ENCODE measurements around the gene ARHGAP10. TPM values are rescaled to one million over a fixed set of nuclear protein-coding genes. Genes with fewer than 3 reads are reported as not detected.

Gene ARHGAP10
- total RNA-seq, 1 donor from 2014 or later, result 28.0 TPM

GRCh38 chr4:148048598-148048997 is 316.7 kb downstream of the ARHGAP10 start:
- H3K9ac ChIP-seq (ENCODE audit: low read length), result no peak overlapping the region
- peaks cover 11% of the 10 kb centered on the region for H3K36me3 Mint-ChIP-seq (ENCODE audit: low read depth, unreplicated experiment)
- H3K27me3 ChIP-seq (ENCODE audit: insufficient read depth, low read length), result no peaks in the 10 kb centered on the region
- TF ChIP-seq CTCF (IDR thresholded peaks at IDR 0.05; ENCODE audit: insufficient read depth, low read depth, low read length) (no peak), EZH2 (IDR thresholded peaks at IDR 0.05; ENCODE audit: insufficient read depth, low read length) (no peak)
- H3K4me1 ChIP-seq (ENCODE audit: insufficient read depth, low read length), result no peaks in the 10 kb centered on the region
- no peaks in the 10 kb centered on the region for H3K9me3 Mint-ChIP-seq (ENCODE audit: unreplicated experiment)
- H3K27ac ChIP-seq (ENCODE audit: low read depth, low read length), result no peak overlapping the region
- no peak overlapping the region for H3K4me2 ChIP-seq (ENCODE audit: low read length)
- no peak for DNase-seq (ENCODE audit: low read depth)
- H3K27ac Mint-ChIP-seq (ENCODE audit: unreplicated experiment), result no peak overlapping the region
- H3K4me1 Mint-ChIP-seq (ENCODE audit: low read depth, unreplicated experiment), result no peaks in the 10 kb centered on the region
- peaks cover 14% of the 10 kb centered on the region for H4K20me1 ChIP-seq (ENCODE audit: insufficient read depth, low read length)
- H3K27me3 Mint-ChIP-seq (ENCODE audit: low read depth, unreplicated experiment), result no peaks in the 10 kb centered on the region
- H3K36me3 ChIP-seq (ENCODE audit: insufficient read depth, low read length), result peaks cover 10% of the 10 kb centered on the region
- H3K4me3 Mint-ChIP-seq (ENCODE audit: unreplicated experiment), result no peak overlapping the region
- no peaks in the 10 kb centered on the region for H3K9me3 ChIP-seq (ENCODE audit: insufficient read depth, low read depth, low read length)
- H3K79me2 ChIP-seq (ENCODE audit: insufficient read depth, low read length), result no peaks in the 10 kb centered on the region
- H2AFZ ChIP-seq (ENCODE audit: low read depth, low read length), result no peak overlapping the region
- H3K4me3 ChIP-seq (ENCODE audit: insufficient read depth, low read depth, low read length), result no peak overlapping the region
- FAIRE-seq, result no peak

GRCh38 chr4:148051403-148051802 is 319.5 kb downstream of the ARHGAP10 start:
- H3K9me3 Mint-ChIP-seq (ENCODE audit: unreplicated experiment), result no peaks in the 10 kb centered on the region
- Histone ChIP-seq H2AFZ (ENCODE audit: low read depth, low read length) (no peak overlapping the region), H4K20me1 (ENCODE audit: insufficient read depth, low read length) (peaks cover 15% of the 10 kb centered on the region), H3K4me3 (ENCODE audit: insufficient read depth, low read depth, low read length) (no peak overlapping the region), H3K9ac (ENCODE audit: low read length) (no peak overlapping the region), H3K27ac (ENCODE audit: low read depth, low read length) (no peak overlapping the region), H3K4me2 (ENCODE audit: low read length) (no peak overlapping the region), H3K9me3 (ENCODE audit: insufficient read depth, low read depth, low read length) (no peaks in the 10 kb centered on the region), H3K4me1 (ENCODE audit: insufficient read depth, low read length) (no peaks in the 10 kb centered on the region), H3K27me3 (ENCODE audit: insufficient read depth, low read length) (no peaks in the 10 kb centered on the region), H3K79me2 (ENCODE audit: insufficient read depth, low read length) (no peaks in the 10 kb centered on the region), H3K36me3 (ENCODE audit: insufficient read depth, low read length) (peaks cover 10% of the 10 kb centered on the region)
- no peak overlapping the region for H3K4me3 Mint-ChIP-seq (ENCODE audit: unreplicated experiment)
- peaks cover 9% of the 10 kb centered on the region for H3K36me3 Mint-ChIP-seq (ENCODE audit: low read depth, unreplicated experiment)
- TF ChIP-seq CTCF (IDR thresholded peaks at IDR 0.05; ENCODE audit: insufficient read depth, low read depth, low read length), result no peak
- TF ChIP-seq EZH2 (IDR thresholded peaks at IDR 0.05; ENCODE audit: insufficient read depth, low read length), result no peak
- no peak overlapping the region for H3K27ac Mint-ChIP-seq (ENCODE audit: unreplicated experiment)
- DNase-seq (ENCODE audit: low read depth) (no peak), FAIRE-seq (no peak)
- H3K27me3 Mint-ChIP-seq (ENCODE audit: low read depth, unreplicated experiment), result no peaks in the 10 kb centered on the region
- H3K4me1 Mint-ChIP-seq (ENCODE audit: low read depth, unreplicated experiment), result no peaks in the 10 kb centered on the region

GRCh38 chr4:148052448-148052847 is 320.6 kb downstream of the ARHGAP10 start:
- Histone ChIP-seq H3K9me3 (ENCODE audit: insufficient read depth, low read depth, low read length) (no peaks in the 10 kb centered on the region), H3K79me2 (ENCODE audit: insufficient read depth, low read length) (peaks cover 3% of the 10 kb centered on the region), H4K20me1 (ENCODE audit: insufficient read depth, low read length) (peaks cover 25% of the 10 kb centered on the region), H3K9ac (ENCODE audit: low read length) (no peak overlapping the region), H3K36me3 (ENCODE audit: insufficient read depth, low read length) (peaks cover 8% of the 10 kb centered on the region), H3K4me2 (ENCODE audit: low read length) (no peak overlapping the region), H2AFZ (ENCODE audit: low read depth, low read length) (no peak overlapping the region), H3K27me3 (ENCODE audit: insufficient read depth, low read length) (no peaks in the 10 kb centered on the region), H3K4me1 (ENCODE audit: insufficient read depth, low read length) (no peaks in the 10 kb centered on the region), H3K4me3 (ENCODE audit: insufficient read depth, low read depth, low read length) (no peak overlapping the region), H3K27ac (ENCODE audit: low read depth, low read length) (no peak overlapping the region)
- Mint-ChIP-seq H3K36me3 (ENCODE audit: low read depth, unreplicated experiment) (peaks cover 9% of the 10 kb centered on the region), H3K27me3 (ENCODE audit: low read depth, unreplicated experiment) (no peaks in the 10 kb centered on the region), H3K4me3 (ENCODE audit: unreplicated experiment) (no peak overlapping the region), H3K27ac (ENCODE audit: unreplicated experiment) (no peak overlapping the region), H3K9me3 (ENCODE audit: unreplicated experiment) (no peaks in the 10 kb centered on the region), H3K4me1 (ENCODE audit: low read depth, unreplicated experiment) (peaks cover 4% of the 10 kb centered on the region)
- DNase-seq (ENCODE audit: low read depth), result no peak
- TF ChIP-seq CTCF (IDR thresholded peaks at IDR 0.05; ENCODE audit: insufficient read depth, low read depth, low read length) (no peak), EZH2 (IDR thresholded peaks at IDR 0.05; ENCODE audit: insufficient read depth, low read length) (no peak)
- no peak for FAIRE-seq

Measured in astrocyte (in vitro differentiated cells and primary cell).